COLO668 (cell line): Measurements from ENCODE around the gene RIC3.

ENCODE experiments used
- DNase-seq: peaks from one replicate; lab custom pipeline; 2025; ENCODE audit not compliant: unreplicated experiment; lab: John Stamatoyannopoulos, UW

The RIC3 gene

DNA sequence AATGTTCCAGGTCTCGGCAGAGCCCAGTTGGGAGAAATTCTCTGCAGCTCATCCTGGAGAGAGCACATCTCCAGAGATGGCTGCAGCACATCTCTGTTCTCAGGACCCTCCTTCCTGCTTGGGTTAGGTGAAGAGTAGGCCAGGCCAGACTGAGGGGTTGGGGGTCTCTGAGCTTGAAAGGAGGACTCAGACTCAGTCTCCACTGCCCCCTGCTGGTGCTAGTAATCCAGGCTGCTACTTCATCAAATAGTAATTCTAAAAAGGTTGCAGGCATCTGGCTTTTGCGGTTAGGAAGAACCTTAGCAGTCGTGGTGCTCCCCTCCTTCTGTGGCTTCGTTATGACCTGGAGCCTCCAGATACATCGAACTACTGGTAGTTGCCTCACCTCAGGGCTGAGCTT lies 78.1 kb downstream of the RIC3 start:
- peak; percentile 15 for DNase-seq

GRCh38 chr11:8089791-8090510 lies 78.9 kb downstream of the RIC3 start:
- no peak for DNase-seq

- no peak for DNase-seq
These were observed 81.1 kb downstream of the RIC3 start for GRCh38 chr11:8087756-8088155.

- DNase-seq, result peak; percentile 11
These were observed 81.6 kb downstream of the RIC3 start for GRCh38 chr11:8087185-8087584.

GRCh38 chr11:8086571-8086970 lies 82.3 kb downstream of the RIC3 start:
- DNase-seq, result no peak

GRCh38 chr11:8086001-8086479 lies 82.8 kb downstream of the RIC3 start:
- DNase-seq, result peak; percentile 18

- DNase-seq, result no peak
These were observed 83.7 kb downstream of the RIC3 start for GRCh38 chr11:8085011-8085645.

DNA sequence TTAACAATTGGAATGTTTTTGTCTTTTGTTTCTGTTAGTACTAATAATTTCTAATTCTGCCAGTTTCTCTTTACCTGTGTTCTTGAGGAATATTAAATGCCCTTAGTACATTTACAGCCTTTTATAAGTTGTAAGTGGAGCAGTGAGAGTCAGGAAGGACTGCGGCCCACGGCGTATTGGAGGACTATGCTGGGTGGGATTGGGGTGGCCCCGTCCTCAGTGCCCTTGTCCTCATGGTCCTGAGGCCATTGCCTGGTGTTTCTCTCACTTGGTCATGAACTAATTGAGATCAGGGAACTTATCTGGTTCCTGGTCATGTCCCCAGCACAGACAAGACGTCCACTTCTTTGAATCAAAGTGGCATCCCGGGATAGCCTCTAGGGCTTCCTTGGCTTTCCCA lies 84.5 kb downstream of the RIC3 start:
- no peak for DNase-seq

GRCh38 chr11:8083871-8084281 lies 84.9 kb downstream of the RIC3 start:
- DNase-seq, result no peak

GRCh38 chr11:8083088-8083395 lies 85.8 kb downstream of the RIC3 start:
- no peak for DNase-seq

DNA sequence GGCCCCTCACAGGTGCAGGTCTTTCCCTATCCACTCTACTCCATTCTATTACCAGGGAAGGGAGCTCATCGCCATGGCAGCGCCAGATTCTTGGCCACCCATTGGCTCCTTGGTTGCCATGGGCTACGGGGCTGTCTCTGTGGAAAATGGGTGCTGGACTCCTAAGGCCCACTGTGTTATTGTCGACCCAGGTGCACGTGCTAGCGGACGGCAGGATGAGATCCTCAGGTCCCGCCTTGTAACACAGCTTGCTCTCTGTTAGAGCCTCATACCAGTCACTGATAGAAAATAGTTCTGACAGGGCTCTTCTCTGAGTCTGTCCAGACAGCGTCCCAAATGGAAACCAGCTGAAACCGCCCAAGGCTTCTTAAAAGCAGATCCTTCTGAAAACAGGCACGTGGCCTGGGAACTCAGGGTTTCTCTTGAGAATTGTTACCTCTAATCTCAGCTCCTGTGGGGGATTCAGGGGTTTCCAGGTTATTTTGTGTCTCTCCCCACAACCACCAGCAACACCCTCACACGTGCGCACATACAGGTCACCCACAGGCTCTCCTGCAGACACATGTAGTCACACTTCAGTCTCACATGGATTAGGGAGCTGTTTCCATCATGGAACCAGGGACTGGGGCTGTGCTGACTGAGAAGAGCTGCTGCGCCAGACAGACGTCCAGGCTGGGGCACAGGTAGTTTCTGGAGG lies 86.3 kb downstream of the RIC3 start:
- DNase-seq, result no peak

DNA sequence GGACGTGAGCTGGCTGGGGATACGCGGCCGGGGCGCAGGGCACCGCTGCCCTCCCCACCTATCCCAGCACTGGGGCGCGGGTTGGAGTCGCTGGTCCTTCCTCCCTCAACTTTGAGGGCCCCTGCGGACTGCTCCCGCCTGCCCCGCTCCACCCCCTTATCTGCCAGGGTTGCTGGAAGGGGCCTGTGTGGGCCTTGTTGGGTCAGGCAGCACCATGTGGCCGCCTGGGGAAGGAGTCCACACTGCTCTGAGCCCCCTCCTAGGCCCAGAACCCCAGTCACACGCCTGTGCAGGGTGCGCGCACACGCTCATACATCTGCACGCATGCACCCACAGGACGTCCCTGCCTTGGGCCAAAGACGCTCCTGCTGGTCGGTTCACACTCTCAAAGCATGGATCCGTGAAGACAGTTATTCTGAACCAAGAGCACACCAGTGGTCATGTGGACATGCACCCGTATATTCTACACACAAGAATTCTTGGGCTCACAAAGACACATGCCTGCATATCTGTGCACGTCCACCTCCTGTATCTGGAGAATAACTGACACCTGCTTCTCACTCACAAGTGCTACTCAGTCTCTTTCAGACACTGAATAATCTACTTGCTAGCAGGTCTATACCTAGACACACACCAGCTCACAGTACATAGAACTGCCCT lies 87.1 kb downstream of the RIC3 start:
- no peak for DNase-seq

DNA sequence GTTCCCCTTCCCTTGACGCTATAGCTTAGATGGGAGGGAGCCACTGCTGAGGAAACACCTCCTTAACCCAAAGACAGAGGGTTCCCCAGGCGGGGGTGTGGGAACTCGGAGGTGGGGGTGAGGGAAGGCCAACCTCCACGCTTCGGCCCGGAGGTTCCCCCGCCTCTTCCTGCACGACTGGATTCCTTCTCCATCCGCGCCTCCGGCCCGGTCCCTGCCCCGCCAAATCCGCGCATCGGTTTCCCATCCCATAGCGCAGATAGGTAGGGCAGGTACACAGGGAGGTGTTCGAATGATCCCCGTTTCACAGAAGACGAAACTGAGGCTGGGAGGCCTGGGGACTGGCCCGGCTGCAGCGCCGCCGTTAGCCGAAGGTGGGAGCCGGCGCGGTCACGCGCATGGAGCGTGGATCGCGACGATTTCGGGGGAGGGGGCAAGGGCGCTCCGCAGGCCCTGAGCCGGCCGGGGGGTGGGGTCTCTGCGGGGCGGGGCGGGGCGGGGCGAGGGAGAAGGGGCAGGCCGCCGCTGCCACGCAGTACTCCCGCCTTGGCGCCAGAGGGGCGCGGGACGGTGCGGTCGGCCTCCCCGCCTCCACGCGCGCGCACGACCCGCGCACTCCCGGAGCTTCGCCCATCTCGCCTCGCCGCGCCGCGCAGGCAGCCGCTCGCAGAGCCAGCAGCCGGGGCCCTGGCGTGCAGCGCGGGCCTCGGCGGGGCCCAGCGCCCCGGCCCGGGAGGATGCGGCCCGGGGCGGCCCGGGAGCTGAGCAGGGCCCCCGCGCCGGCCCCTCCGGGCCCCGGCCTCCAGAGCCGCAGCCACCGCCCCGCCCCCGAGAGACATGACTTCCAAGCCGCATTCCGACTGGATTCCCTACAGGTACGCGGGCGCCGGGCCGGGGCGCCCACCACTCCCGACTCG lies 87.9 kb downstream of the RIC3 start, which contains the start of gene TUB:
TSS of gene TUB (plus strand) at position 538 of the 917 bp plus-strand sequence. CDS start at position 838, 300 bp downstream.
- DNase-seq, result peak; percentile 17

DNA sequence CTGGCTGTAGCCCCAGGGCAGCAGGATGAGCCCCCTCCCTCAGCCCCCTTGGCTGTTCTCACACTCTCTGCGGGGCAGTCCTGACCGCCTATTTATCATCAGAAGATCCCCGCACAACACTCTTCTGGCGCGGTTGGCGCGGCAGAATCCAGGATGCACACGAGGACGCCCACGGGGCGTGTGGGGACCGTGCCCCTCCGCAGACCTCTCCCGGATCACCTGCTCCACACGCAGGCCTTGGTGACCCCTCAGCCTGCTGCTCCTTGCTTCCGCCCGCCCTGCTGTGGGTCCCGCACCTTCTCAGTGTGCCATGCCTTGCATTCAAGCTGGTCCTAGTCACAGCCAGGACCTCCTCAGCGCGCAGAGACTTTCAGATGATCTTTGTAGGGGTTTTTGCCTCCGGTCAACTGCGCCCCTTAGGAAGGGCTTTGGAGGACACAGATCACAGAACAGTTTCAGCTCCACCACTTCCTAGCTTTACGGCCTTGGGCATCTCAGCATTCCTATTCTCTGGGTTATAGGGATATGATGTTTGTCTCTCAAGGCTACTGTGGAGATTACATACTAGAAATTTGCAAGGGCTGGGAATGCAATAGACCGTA lies 88.7 kb downstream of the RIC3 start:
- DNase-seq, result no peak

GRCh38 chr11:8079111-8079675 lies 89.6 kb downstream of the RIC3 start:
- DNase-seq, result no peak

GRCh38 chr11:8075119-8075726 lies 93.6 kb downstream of the RIC3 start:
- DNase-seq, result no peak

GRCh38 chr11:8071616-8072581 lies 96.9 kb downstream of the RIC3 start:
- DNase-seq, result no peak

DNA sequence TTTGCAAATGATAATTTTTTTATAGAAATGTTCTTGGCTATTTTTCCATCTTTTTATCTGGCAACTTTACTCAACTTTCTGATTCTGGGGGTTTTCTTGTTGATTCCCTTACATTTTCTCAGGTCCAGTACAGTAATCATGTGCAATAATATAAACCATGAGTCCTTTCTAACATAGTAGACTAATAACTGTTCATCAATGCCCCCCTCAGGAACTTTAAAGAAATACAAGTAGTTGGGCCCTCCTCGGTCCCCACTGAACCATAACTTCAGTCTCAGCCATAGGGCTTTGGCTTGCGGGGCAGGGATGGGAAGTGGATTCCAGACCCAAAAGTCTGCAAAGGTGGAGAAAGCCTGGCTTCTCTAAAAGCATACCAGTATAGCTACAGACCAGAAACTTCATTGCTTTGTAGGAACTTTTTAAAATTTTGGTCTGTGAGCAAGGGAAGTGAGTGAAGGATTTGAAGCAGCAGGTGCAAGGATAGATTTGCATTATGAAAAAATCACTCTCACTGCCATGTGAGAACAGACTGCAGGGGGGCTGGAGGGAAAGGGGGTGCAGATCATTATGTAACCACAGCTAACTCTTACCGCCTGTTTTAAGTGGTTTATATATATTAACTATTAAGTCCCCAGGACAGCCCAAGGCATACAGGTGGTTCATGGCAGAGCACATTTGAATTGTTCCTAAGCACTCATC lies 98.3 kb downstream of the RIC3 start:
- DNase-seq, result no peak
